Esophagus muscularis mucosa (tissue), 3 donors: Measurements from ENCODE around the gene DYDC2.

Experiments used
- POLR2A ChIP-seq: fragments of 450-650 bp; IDR thresholded peaks from one replicate; pipeline ENCODE4 v1.6.1; 2017; ENCODE audit warnings: antibody characterized with exemption, moderate library complexity, mild to moderate bottlenecking, low read depth
- POLR2AphosphoS5 ChIP-seq, 2 donors: sonication (generic); formaldehyde crosslinking; IDR thresholded peaks; one replicate each; pipeline ENCODE4 v1.6.1; 2017; ENCODE audit warnings: antibody characterized with exemption in 2 of 2
- TF ChIP-seq, protein P1 (sequence below), 3 experiments: fragments of 200-600 bp in 2 of 3; fragments of 450-650 bp in 1 of 3; sonication (generic) in 2 of 3; IDR thresholded peaks; one replicate each; pipeline ENCODE4 v1.5.1; 2017 to 2019; ENCODE audit warnings: antibody characterized with exemption in 3 of 3, mild to moderate bottlenecking in 2 of 3, moderate library complexity in 1 of 3

DNA sequence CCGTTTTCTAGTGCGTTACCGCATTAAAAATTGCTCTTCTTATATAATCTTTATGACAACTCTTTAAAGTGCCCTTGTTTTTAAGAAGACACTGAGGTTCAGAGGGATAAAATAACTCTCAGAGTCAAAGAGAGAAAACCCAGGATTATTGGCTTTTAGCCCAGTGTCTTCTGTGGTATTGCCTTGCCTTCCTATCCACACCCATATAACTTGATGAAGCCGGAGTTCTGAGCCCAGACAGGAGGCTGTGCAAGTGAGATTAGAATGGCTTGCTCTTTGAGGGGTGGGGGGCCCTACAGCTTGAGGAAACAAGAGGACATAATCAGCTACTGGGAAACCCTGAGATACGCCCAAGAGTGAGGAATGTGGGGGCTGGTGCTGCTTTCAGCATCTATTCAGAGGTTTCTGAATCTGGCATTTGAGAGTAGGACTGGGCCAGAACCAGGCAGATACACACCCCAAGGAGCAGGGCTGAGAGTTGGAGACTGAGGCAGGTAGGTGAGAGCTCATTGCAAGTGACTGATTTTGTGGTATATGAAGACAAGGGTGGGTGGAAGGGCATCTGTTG lies 54.1 kb downstream of the DYDC2 start:
- TF ChIP-seq POLR2A: no peak
- no peak for TF ChIP-seq POLR2AphosphoS5 (IDR thresholded peaks at IDR 0.05)
- TF ChIP-seq, protein P1, sequence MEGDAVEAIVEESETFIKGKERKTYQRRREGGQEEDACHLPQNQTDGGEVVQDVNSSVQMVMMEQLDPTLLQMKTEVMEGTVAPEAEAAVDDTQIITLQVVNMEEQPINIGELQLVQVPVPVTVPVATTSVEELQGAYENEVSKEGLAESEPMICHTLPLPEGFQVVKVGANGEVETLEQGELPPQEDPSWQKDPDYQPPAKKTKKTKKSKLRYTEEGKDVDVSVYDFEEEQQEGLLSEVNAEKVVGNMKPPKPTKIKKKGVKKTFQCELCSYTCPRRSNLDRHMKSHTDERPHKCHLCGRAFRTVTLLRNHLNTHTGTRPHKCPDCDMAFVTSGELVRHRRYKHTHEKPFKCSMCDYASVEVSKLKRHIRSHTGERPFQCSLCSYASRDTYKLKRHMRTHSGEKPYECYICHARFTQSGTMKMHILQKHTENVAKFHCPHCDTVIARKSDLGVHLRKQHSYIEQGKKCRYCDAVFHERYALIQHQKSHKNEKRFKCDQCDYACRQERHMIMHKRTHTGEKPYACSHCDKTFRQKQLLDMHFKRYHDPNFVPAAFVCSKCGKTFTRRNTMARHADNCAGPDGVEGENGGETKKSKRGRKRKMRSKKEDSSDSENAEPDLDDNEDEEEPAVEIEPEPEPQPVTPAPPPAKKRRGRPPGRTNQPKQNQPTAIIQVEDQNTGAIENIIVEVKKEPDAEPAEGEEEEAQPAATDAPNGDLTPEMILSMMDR (IDR thresholded peaks at IDR 0.05): no peak
